Heart left ventricle (tissue), 13 donors: ENCODE measurements around the gene SRPRB.

Source experiments
- POLR2A ChIP-seq, 2 donors: fragments of 450-650 bp; IDR thresholded peaks; one replicate each; pipeline ENCODE4 v1.6.1; 2017; ENCODE audit warnings: antibody characterized with exemption in 2 of 2, mild to moderate bottlenecking in 2 of 2, moderate library complexity in 2 of 2
- TF ChIP-seq, protein P1 (sequence below), 12 donors: fragments of 200-600 bp; sonication (generic) in 4 of 12; IDR thresholded peaks; one replicate each; pipeline versions ENCODE4 v1.5.0 to v1.8.0; 2018 to 2022; ENCODE audit warnings: antibody characterized with exemption in 12 of 12, mild to moderate bottlenecking in 5 of 12
- donor health status: ischemic (EF 13 %, LVEDD 7.1; RV severe dilation, severe dysfunction).
- donor health status: DM: no; HTN: yes; CAD: no.
- donor health status: DM: no; HTN: no; CAD: no.
- donor health status: ischemic (EF 25% LVEDD 6.9; RV normal size, moderate dysfunction).
- donor health status: ischemic (EF 25% LVEDD 5.7; RV mildly dilated, moderate dysfunction).
- donor health status: ischemic (EF 35%, LVEDD 5.7; RV mildly dilated, moderate dysfunction).
- donor health status: nonischemic (EF 11% LVEDD 7.7; RV severe dilation, severe dysfunction).
- donor health status: DM: yes; HTN: yes; CAD: no.
- donor health status: PGD.
- donor health status: ischemic (EF 29% LVEDD 5.4; RV normal size, mild dysfunction).
- donor health status: nonischemic (EF 23%, LVEDD 6.1; RV moderate dilation, normal function).

DNA sequence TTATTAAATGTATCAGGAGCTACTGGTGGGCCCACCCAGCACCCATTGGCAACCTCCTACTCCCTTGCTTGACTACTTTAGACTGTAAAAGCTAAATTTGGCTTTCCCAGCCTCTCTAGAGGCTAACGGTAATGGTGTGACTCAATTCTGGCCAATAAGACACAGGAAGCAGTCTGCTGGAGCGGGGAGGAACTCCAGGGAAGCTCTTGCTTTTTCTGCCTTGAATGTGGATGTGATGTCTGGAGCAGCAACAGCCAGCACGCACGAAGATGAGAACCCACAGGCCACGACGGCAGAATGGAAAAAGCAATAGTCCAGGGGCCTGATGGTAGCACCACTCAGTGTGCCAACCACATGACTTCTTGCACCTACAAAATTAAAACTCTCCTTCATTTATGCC lies 50.2 kb downstream of the SRPRB start:
- no peak for TF ChIP-seq POLR2A (IDR thresholded peaks at IDR 0.05)
- TF ChIP-seq, protein P1, sequence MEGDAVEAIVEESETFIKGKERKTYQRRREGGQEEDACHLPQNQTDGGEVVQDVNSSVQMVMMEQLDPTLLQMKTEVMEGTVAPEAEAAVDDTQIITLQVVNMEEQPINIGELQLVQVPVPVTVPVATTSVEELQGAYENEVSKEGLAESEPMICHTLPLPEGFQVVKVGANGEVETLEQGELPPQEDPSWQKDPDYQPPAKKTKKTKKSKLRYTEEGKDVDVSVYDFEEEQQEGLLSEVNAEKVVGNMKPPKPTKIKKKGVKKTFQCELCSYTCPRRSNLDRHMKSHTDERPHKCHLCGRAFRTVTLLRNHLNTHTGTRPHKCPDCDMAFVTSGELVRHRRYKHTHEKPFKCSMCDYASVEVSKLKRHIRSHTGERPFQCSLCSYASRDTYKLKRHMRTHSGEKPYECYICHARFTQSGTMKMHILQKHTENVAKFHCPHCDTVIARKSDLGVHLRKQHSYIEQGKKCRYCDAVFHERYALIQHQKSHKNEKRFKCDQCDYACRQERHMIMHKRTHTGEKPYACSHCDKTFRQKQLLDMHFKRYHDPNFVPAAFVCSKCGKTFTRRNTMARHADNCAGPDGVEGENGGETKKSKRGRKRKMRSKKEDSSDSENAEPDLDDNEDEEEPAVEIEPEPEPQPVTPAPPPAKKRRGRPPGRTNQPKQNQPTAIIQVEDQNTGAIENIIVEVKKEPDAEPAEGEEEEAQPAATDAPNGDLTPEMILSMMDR (IDR thresholded peaks at IDR 0.05) = no peak
